CD4-positive, alpha-beta memory T cell (primary cell): ENCODE measurements around the gene WNT2. TPM values are rescaled to one million over a fixed set of nuclear protein-coding genes. Genes with fewer than 3 reads are reported as not detected.

ENCODE experiments used
- CTCF ChIA-PET: fragments of 350-600 bp; sonication (Branson Sonifier 250); formaldehyde crosslinking; loops from one replicate; lab custom pipeline; 2021; ENCODE audit warnings: inconsistent platforms; ENCODE audit not compliant: partially characterized antibody; lab: Charles Lee
- POLR2A ChIA-PET: fragments of 350-600 bp; sonication (Branson Sonifier 250); formaldehyde crosslinking; loops from one replicate; lab custom pipeline; 2021; ENCODE audit not compliant: partially characterized antibody; lab: Charles Lee
- DNase-seq, 5 donors: peaks; one replicate each; pipeline versions ENCODE4 v3.0.0 to v3.0.0-alpha.2; 2020 to 2022; ENCODE audit warnings: mixed read lengths in 1 of 5
- H3K27ac ChIP-seq: one replicate; pipeline ENCODE4 v1.7.0; 2013; ENCODE audit warnings: low read depth, low read length
- H3K27me3 ChIP-seq: 2 replicates; pipeline ENCODE4 v1.7.0; 2013; ENCODE audit warnings: mild to moderate bottlenecking, low read length, moderate library complexity; ENCODE audit not compliant: insufficient read depth
- H3K36me3 ChIP-seq: 2 replicates; pipeline ENCODE4 v1.7.0; 2013; ENCODE audit warnings: mild to moderate bottlenecking, low read length, moderate library complexity; ENCODE audit not compliant: insufficient read depth
- H3K4me1 ChIP-seq: 2 replicates; pipeline ENCODE4 v1.7.0; 2013; ENCODE audit warnings: mild to moderate bottlenecking, low read length, moderate library complexity; ENCODE audit not compliant: insufficient read depth
- H3K4me3 ChIP-seq, 2 donors: one replicate each; pipeline ENCODE4 v1.7.0; 2013; ENCODE audit warnings: low read length in 2 of 2, mild to moderate bottlenecking in 1 of 2
- H3K9me3 ChIP-seq, 2 donors: one replicate each; pipeline ENCODE4 v1.7.0; 2013; ENCODE audit warnings: low read length in 2 of 2, control low read depth in 1 of 2; ENCODE audit not compliant: control insufficient read depth in 1 of 2
- H3K27ac Mint-ChIP-seq, 7 donors: one replicate each; pipeline ENCODE4 v1.8.0; 2020 to 2021; ENCODE audit warnings: mixed read lengths in 7 of 7, mild to moderate bottlenecking in 6 of 7, inconsistent platforms in 3 of 7, moderate library complexity in 3 of 7
- H3K27me3 Mint-ChIP-seq, 2 donors: one replicate each; pipeline ENCODE4 v1.8.0; 2020 to 2021; ENCODE audit warnings: mixed read lengths in 2 of 2
- H3K36me3 Mint-ChIP-seq, 2 donors: one replicate each; pipeline ENCODE4 v1.8.0; 2020 to 2021; ENCODE audit warnings: mixed read lengths in 2 of 2, inconsistent platforms in 1 of 2, mild to moderate bottlenecking in 1 of 2
- H3K4me1 Mint-ChIP-seq, 4 donors: one replicate each; pipeline ENCODE4 v1.8.0; 2020 to 2021; ENCODE audit warnings: mixed read lengths in 4 of 4, mild to moderate bottlenecking in 1 of 4
- H3K4me3 Mint-ChIP-seq, 8 donors: one replicate each; pipeline ENCODE4 v1.8.0; 2020 to 2021; ENCODE audit warnings: mixed read lengths in 8 of 8, mild to moderate bottlenecking in 7 of 8, moderate library complexity in 6 of 8, inconsistent platforms in 3 of 8
- H3K9me3 Mint-ChIP-seq, 8 donors: one replicate each; pipeline ENCODE4 v1.8.0; 2020 to 2021; ENCODE audit warnings: mixed read lengths in 8 of 8, mild to moderate bottlenecking in 5 of 8, inconsistent platforms in 3 of 8, moderate library complexity in 1 of 8
- intact Hi-C: fragments of 100-400 bp; cut with micrococcal nuclease; formaldehyde crosslinking; loops from one replicate; pipeline ENCODE4 v1.15.1; 2023
- polyA plus RNA-seq, 2 donors: library from polyadenylated mRNA; unstranded; fragments of 300-500 nt; fragmentation: Illumina TruSeq; gene quantifications; one replicate each; pipeline ENCODE4 v1.2.3, GENCODE V29; 2021
- total RNA-seq, 2 experiments: library from RNA; stranded (reverse); gene quantifications; one replicate each; pipeline ENCODE4 v1.2.3, GENCODE V29; 2021

Gene WNT2
- total and polyA plus RNA-seq, 4 experiments from 2014 or later, result not detected

- no peaks in the 10 kb centered on the region for H3K4me1 ChIP-seq
- H3K27me3 ChIP-seq, result no peaks in the 10 kb centered on the region
- Mint-ChIP-seq H3K27ac (no peak overlapping the region), H3K4me3 (no peak overlapping the region), H3K27me3 (peaks cover 0 to 6% of the 10 kb centered on the region in 2 donors), H3K36me3 (no peaks in the 10 kb centered on the region), H3K9me3 (peaks cover 0 to 4% (median 0%) of the 10 kb centered on the region in 8 donors), H3K4me1 (no peaks in the 10 kb centered on the region)
- intact Hi-C loops, result no loop called here
- ChIA-PET POLR2A (no interaction called here), CTCF (no interaction called here)
- H3K36me3 ChIP-seq, result no peaks in the 10 kb centered on the region
- no peaks in the 10 kb centered on the region for H3K9me3 ChIP-seq
- H3K27ac ChIP-seq, result no peak overlapping the region
- no peak for DNase-seq
- no peak overlapping the region for H3K4me3 ChIP-seq
These were observed 24.6 kb upstream of the WNT2 start for GRCh38 chr7:117347480-117347879.

GRCh38 chr7:117346161-117346560 is 23.3 kb upstream of the WNT2 start:
- peaks cover 0 to 6% of the 10 kb centered on the region in 2 donors for H3K27me3 Mint-ChIP-seq

GRCh38 chr7:117338020-117338419 is 15.2 kb upstream of the WNT2 start:
- no peak overlapping the region for H3K27ac Mint-ChIP-seq
- intact Hi-C loops, result no loop called here
- no peaks in the 10 kb centered on the region for H3K27me3 Mint-ChIP-seq
- no peak overlapping the region for H3K27ac ChIP-seq
- H3K4me3 Mint-ChIP-seq, result no peak overlapping the region
- no peak overlapping the region for H3K4me3 ChIP-seq
- H3K4me1 ChIP-seq, result no peaks in the 10 kb centered on the region
- peaks cover 0 to 2% (median 0%) of the 10 kb centered on the region in 8 donors for H3K9me3 Mint-ChIP-seq
- ChIA-PET CTCF (no interaction called here), POLR2A (no interaction called here)
- H3K4me1 Mint-ChIP-seq, result no peaks in the 10 kb centered on the region
- H3K9me3 ChIP-seq, result no peaks in the 10 kb centered on the region
- no peaks in the 10 kb centered on the region for H3K36me3 ChIP-seq
- no peaks in the 10 kb centered on the region for H3K27me3 ChIP-seq
- no peak for DNase-seq
- H3K36me3 Mint-ChIP-seq, result no peaks in the 10 kb centered on the region

More at GRCh38 chr7:117346161-117346560, 23.3 kb upstream of the WNT2 start:
- no peak overlapping the region for H3K27ac Mint-ChIP-seq
- H3K27me3 ChIP-seq, result no peaks in the 10 kb centered on the region
- no peaks in the 10 kb centered on the region for H3K4me1 ChIP-seq
- POLR2A ChIA-PET, result no interaction called here
- no peak overlapping the region for H3K27ac ChIP-seq
- H3K36me3 ChIP-seq, result no peaks in the 10 kb centered on the region
- intact Hi-C loops, result no loop called here
- no peak for DNase-seq
- no peaks in the 10 kb centered on the region for H3K36me3 Mint-ChIP-seq
- no peaks in the 10 kb centered on the region for H3K4me1 Mint-ChIP-seq
- H3K9me3 ChIP-seq, result no peaks in the 10 kb centered on the region
- no peak overlapping the region for H3K4me3 Mint-ChIP-seq
- CTCF ChIA-PET, result interaction anchor here (0.7 kb wide), 1 partner anchor 552 kb away, joined by 3 read pairs; no protein-coding TSS in a partner anchor
- H3K9me3 Mint-ChIP-seq, result peaks cover 0 to 4% (median 0%) of the 10 kb centered on the region in 8 donors
- no peak overlapping the region for H3K4me3 ChIP-seq

- Mint-ChIP-seq H3K4me1 (no peaks in the 10 kb centered on the region), H3K36me3 (no peaks in the 10 kb centered on the region), H3K27me3 (no peaks in the 10 kb centered on the region), H3K27ac (no peak overlapping the region), H3K4me3 (no peak overlapping the region), H3K9me3 (peaks cover 0 to 11% (median 2%) of the 10 kb centered on the region in 8 donors)
- Histone ChIP-seq H3K36me3 (no peaks in the 10 kb centered on the region), H3K4me1 (no peaks in the 10 kb centered on the region), H3K27ac (no peak overlapping the region), H3K9me3 (no peaks in the 10 kb centered on the region), H3K27me3 (no peaks in the 10 kb centered on the region), H3K4me3 (no peak overlapping the region)
- intact Hi-C loops, result no loop called here
- ChIA-PET CTCF (no interaction called here), POLR2A (no interaction called here)
- no peak for DNase-seq
These were observed 10.3 kb upstream of the WNT2 start for GRCh38 chr7:117333168-117333567.

GRCh38 chr7:117332031-117332430 is 9.2 kb upstream of the WNT2 start:
- H3K27ac Mint-ChIP-seq, result no peak overlapping the region
- POLR2A ChIA-PET, result no interaction called here
- H3K27me3 Mint-ChIP-seq, result peaks cover 2 to 4% of the 10 kb centered on the region in 2 donors
- Histone ChIP-seq H3K9me3 (no peaks in the 10 kb centered on the region), H3K27ac (no peak overlapping the region), H3K4me1 (no peaks in the 10 kb centered on the region), H3K36me3 (no peaks in the 10 kb centered on the region), H3K4me3 (no peak overlapping the region), H3K27me3 (no peaks in the 10 kb centered on the region)
- H3K4me3 Mint-ChIP-seq, result no peak overlapping the region
- intact Hi-C loops, result no loop called here
- CTCF ChIA-PET, result no interaction called here
- H3K9me3 Mint-ChIP-seq, result peaks cover 0 to 17% (median under 1%) of the 10 kb centered on the region in 8 donors
- H3K36me3 Mint-ChIP-seq, result no peaks in the 10 kb centered on the region
- no peaks in the 10 kb centered on the region for H3K4me1 Mint-ChIP-seq
- DNase-seq, result no peak

- Histone ChIP-seq H3K4me1 (no peaks in the 10 kb centered on the region), H3K27ac (no peak overlapping the region), H3K36me3 (no peaks in the 10 kb centered on the region), H3K9me3 (no peaks in the 10 kb centered on the region), H3K27me3 (peaks cover 3% of the 10 kb centered on the region), H3K4me3 (no peak overlapping the region)
- intact Hi-C loops, result no loop called here
- H3K4me3 Mint-ChIP-seq, result no peak overlapping the region
- DNase-seq, result no peak
- peaks cover 0 to 23% (median 5%) of the 10 kb centered on the region in 8 donors for H3K9me3 Mint-ChIP-seq
- peaks cover 0 to 14% (median 2%) of the 10 kb centered on the region in 4 donors for H3K4me1 Mint-ChIP-seq
- H3K36me3 Mint-ChIP-seq, result no peaks in the 10 kb centered on the region
- H3K27ac Mint-ChIP-seq, result no peak overlapping the region
- ChIA-PET CTCF (no interaction called here), POLR2A (no interaction called here)
- H3K27me3 Mint-ChIP-seq, result peaks cover 27 to 36% of the 10 kb centered on the region in 2 donors
These were observed 3.0 kb upstream of the WNT2 start for GRCh38 chr7:117325836-117326235.

- intact Hi-C loops, result no loop called here
- ChIA-PET CTCF (no interaction called here), POLR2A (no interaction called here)
- no peaks in the 10 kb centered on the region for H3K9me3 ChIP-seq
- H3K27ac Mint-ChIP-seq, result no peak overlapping the region
- H3K36me3 Mint-ChIP-seq, result no peaks in the 10 kb centered on the region
- H3K27me3 ChIP-seq, result peaks cover 3% of the 10 kb centered on the region
- peaks cover 0 to 14% (median 2%) of the 10 kb centered on the region in 4 donors for H3K4me1 Mint-ChIP-seq
- no peaks in the 10 kb centered on the region for H3K4me1 ChIP-seq
- no peak overlapping the region for H3K4me3 ChIP-seq
- DNase-seq, result no peak
- peaks cover 0 to 23% (median 5%) of the 10 kb centered on the region in 8 donors for H3K9me3 Mint-ChIP-seq
- no peak overlapping the region for H3K27ac ChIP-seq
- H3K4me3 Mint-ChIP-seq, result no peak overlapping the region
- H3K27me3 Mint-ChIP-seq, result peaks cover 27 to 40% of the 10 kb centered on the region in 2 donors
- no peaks in the 10 kb centered on the region for H3K36me3 ChIP-seq
These were observed 2.1 kb upstream of the WNT2 start for GRCh38 chr7:117324960-117325359.
